AG09319 (cell line): ENCODE data around the gene HDAC4.

Experiments
- DNase-seq: peaks from one replicate; pipeline ENCODE4 v3.0.0-alpha.2; 2010; ENCODE audit warnings: low read depth; ENCODE audit errors: extremely low read depth
- TF ChIP-seq, protein P1 (sequence below): IDR thresholded peaks from 2 replicates; pipeline ENCODE4 v1.5.1; 2011; ENCODE audit warnings: low read depth, mild to moderate bottlenecking, inconsistent platforms, low read length, moderate library complexity

The HDAC4 gene

DNA sequence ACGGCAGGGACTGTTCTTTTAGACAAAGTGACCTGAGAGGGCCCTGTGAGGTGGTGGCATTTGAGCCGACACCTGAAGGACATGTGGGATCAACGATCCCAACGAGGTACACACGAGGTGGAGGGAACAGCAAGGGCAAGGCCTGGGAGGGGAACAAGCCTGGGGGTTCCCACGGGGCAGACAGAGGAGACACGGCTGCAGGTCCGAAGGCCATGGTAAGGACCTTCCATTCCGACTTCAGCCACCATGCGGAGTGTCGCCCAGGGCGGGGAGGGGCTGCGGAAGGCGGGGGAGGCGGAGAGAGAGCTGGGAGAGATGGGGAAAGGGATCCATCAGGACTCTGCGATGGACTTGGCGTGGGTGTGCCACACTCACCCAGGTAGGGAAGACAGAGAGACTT lies 151.8 kb downstream of the HDAC4 start:
- DNase-seq = no peak
- TF ChIP-seq, protein P1, sequence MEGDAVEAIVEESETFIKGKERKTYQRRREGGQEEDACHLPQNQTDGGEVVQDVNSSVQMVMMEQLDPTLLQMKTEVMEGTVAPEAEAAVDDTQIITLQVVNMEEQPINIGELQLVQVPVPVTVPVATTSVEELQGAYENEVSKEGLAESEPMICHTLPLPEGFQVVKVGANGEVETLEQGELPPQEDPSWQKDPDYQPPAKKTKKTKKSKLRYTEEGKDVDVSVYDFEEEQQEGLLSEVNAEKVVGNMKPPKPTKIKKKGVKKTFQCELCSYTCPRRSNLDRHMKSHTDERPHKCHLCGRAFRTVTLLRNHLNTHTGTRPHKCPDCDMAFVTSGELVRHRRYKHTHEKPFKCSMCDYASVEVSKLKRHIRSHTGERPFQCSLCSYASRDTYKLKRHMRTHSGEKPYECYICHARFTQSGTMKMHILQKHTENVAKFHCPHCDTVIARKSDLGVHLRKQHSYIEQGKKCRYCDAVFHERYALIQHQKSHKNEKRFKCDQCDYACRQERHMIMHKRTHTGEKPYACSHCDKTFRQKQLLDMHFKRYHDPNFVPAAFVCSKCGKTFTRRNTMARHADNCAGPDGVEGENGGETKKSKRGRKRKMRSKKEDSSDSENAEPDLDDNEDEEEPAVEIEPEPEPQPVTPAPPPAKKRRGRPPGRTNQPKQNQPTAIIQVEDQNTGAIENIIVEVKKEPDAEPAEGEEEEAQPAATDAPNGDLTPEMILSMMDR = no peak

DNA sequence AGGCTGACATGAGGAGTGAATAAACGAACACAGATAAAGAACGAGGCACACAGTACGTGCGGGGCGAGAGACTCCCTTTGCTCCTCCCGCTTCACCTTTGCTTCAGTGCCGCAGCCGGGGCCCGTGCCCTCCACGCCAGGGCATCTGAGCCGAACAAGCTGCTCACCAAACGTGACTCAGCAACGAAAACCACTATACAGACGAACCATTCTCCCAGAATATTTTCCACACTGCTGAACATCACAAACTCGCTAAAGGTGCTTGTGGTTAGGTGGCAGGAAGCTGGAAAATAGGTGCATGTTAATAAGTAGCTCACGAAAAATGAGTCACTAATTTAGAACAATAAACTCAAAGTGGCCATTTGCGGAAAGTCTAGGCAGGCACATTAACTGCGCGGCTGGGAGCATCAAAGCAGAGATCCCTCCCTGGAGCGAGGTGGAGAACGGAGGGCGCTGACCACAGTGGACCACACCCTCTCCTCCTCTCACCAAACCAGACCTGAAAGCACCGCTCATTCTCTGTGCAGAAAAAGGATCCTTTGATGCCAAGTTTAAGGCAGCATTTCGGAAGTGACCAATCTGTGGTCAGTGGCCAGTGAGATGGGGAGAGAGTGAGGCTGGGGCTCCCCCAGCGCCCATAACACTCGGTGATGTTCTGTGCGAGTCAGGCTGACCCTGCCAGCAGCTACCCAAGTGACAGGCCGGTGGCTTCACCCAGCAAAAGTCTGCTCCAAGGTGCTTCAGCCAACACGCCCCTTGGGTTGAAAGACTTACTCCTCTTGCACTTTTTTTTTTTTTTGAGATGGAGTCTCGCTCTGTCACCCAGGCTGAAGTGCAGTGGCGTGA lies 153.2 kb downstream of the HDAC4 start:
- DNase-seq = no peak
- TF ChIP-seq, protein P1 = no peak

DNA sequence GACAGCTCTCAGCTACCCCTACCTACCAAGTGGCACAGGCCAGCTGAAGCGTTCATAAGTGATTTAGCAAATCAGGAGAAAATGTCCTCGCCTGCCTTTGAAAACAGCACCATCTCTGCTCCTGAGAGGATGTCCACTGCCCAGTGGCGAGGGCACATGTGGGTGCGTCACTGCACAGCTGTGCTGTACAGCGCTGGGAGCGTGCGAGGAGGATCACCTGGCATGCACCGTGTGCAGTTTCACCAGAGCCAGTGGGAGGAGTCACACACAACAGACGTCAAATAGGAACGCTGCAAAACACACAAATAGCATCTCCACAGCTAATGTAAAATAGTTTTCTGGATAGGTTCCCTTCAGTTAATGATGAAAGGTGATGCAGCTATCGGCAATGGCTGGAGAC lies 154.1 kb downstream of the HDAC4 start:
- no peak for DNase-seq
- TF ChIP-seq, protein P1 = no peak

DNA sequence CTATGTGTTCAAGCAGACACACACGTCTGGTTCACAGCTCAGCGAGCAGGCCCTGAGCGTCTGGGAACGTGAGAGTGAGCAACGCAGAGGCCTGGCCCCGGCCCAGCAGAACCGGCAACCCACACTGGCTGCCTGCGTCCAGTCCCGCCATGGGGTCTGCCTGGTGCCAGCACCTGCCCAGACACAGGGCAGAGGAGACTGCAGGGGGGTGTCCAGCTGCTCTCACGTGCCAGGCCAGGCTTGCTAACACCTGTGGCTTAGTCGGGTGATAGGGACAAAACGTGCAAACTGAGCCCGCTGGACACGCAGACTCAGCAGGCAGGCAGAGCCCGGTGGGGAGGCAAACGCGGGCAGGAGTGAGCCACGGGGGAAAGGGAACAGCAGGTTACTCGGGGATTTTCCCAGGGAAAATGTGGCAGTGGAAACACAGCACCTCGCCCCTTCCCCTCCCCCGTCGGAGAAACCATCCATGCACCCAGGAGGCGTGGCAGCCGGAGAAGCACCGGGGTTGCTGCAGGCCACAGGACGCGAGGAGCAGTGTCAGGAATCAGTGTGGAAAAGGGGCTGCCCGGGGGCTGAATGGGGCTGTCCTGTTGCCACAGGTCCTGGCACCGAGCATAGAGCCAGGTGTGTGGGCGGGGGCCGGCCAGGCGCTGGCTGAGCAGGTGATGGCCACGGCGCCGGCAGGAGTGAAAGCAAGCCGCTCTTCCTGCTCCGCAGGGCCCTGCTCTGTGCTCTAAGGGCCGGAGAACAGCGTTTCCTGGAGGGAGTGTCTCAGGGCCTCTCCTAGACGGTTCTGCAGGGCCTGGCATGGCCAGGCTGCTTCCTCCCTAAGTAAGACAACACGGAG lies 154.7 kb downstream of the HDAC4 start:
- no peak for DNase-seq

DNA sequence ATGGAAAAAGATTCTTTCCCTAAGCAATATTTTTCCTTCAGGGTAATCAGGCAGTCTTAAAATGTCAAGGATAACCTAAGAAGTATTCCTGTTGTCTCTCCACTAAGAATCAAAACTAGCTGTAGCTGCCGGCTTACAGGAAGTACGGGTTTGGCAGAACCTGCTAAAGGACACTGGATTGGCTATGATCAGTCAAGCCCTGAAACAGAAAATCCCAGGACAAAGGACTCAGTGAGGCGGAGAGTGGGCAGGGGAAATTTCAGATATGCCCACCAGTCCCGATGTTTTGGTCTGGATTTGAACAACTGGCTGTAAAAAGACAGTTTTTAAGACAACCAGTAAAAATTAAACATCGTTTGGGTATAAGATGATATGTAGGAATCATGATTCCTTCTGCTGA lies 155.7 kb downstream of the HDAC4 start:
- TF ChIP-seq, protein P1 = no peak
- DNase-seq = no peak

More for the DNA sequence above, 154.7 kb downstream of the HDAC4 start:
- TF ChIP-seq, protein P1 = no peak

DNA sequence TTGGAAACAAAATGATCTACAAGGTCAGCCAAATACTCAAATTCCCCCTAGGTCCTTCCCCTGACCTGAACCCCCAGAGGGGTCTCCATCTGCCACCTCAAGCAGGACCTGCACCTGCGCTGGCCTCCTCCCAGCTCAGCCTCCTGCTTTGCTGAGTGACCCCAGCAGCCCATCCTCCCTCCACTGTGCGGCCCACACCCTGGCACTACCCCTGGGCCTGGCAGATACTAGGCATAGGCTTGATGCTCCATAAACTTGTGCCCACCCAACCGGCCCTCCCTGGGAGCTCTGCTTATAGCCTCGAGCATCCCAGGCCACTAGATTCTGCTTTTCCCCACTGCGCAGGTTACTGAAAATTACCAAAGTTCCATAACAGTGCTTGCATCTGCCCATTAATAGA lies 156.2 kb downstream of the HDAC4 start:
- TF ChIP-seq, protein P1 = no peak
- DNase-seq = no peak
